Measurements from ENCODE around the gene CDKL5. TPM values are rescaled to one million over a fixed set of nuclear protein-coding genes. Genes with fewer than 3 reads are reported as not detected.
A peak's percentile ranks its signal among the peaks of the same experiment; 100 is the strongest.

CDKL5 gene
- total RNA-seq, 1 donor from 2014 or later = 17.7 TPM

DNA sequence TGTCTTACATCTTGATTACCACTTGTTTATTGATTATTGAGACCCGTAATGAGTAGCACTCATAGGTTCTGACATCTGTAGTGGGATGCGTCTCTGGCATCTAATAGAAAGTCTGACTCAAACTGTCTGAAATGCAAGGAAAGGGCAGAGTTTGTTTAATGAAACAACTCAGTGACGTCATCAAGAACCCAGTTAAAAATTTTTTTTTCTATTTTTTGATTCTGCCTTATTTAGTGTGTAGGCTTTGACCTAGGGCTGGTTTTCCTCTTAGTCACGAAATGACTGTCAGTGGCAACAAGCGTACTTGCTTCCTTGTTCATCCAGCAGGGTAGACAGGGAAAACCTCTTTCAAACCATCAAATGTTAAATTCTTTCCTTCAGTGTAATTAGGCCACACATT lies 3.1 kb upstream of the CDKL5 start:
- no peak overlapping the region for H3K9ac ChIP-seq (ENCODE audit: low read length)
- peaks cover 3% of the 10 kb centered on the region for H3K4me1 ChIP-seq (ENCODE audit: insufficient read depth, low read length)
- Mint-ChIP-seq H3K36me3 (ENCODE audit: low read depth, unreplicated experiment) (no peaks in the 10 kb centered on the region), H3K4me3 (ENCODE audit: unreplicated experiment) (peak overlapping the region; percentile 47), H3K27me3 (ENCODE audit: low read depth, unreplicated experiment) (no peaks in the 10 kb centered on the region), H3K27ac (ENCODE audit: unreplicated experiment) (peak overlapping the region; percentile 93), H3K4me1 (ENCODE audit: low read depth, unreplicated experiment) (peaks cover 6% of the 10 kb centered on the region), H3K9me3 (ENCODE audit: unreplicated experiment) (no peaks in the 10 kb centered on the region)
- TF ChIP-seq EZH2 (IDR thresholded peaks at IDR 0.05; ENCODE audit: insufficient read depth, low read length) = no peak
- TF ChIP-seq, protein P1, sequence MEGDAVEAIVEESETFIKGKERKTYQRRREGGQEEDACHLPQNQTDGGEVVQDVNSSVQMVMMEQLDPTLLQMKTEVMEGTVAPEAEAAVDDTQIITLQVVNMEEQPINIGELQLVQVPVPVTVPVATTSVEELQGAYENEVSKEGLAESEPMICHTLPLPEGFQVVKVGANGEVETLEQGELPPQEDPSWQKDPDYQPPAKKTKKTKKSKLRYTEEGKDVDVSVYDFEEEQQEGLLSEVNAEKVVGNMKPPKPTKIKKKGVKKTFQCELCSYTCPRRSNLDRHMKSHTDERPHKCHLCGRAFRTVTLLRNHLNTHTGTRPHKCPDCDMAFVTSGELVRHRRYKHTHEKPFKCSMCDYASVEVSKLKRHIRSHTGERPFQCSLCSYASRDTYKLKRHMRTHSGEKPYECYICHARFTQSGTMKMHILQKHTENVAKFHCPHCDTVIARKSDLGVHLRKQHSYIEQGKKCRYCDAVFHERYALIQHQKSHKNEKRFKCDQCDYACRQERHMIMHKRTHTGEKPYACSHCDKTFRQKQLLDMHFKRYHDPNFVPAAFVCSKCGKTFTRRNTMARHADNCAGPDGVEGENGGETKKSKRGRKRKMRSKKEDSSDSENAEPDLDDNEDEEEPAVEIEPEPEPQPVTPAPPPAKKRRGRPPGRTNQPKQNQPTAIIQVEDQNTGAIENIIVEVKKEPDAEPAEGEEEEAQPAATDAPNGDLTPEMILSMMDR (IDR thresholded peaks at IDR 0.05; ENCODE audit: insufficient read depth, low read depth, low read length) = no peak
- H3K4me2 ChIP-seq (ENCODE audit: low read length) = peak overlapping the region; percentile 40
- no peaks in the 10 kb centered on the region for H3K36me3 ChIP-seq (ENCODE audit: insufficient read depth, low read length)
- DNase-seq (ENCODE audit: low read depth) (peak; percentile 80), FAIRE-seq (peak; percentile 75)
- H3K27ac ChIP-seq (ENCODE audit: low read depth, low read length) = peak overlapping the region; percentile 51
- no peaks in the 10 kb centered on the region for H3K27me3 ChIP-seq (ENCODE audit: insufficient read depth, low read length)
- H2AFZ ChIP-seq (ENCODE audit: low read depth, low read length) = no peak overlapping the region
- no peaks in the 10 kb centered on the region for H4K20me1 ChIP-seq (ENCODE audit: insufficient read depth, low read length)
- no peak overlapping the region for H3K4me3 ChIP-seq (ENCODE audit: insufficient read depth, low read depth, low read length)
- H3K9me3 ChIP-seq (ENCODE audit: insufficient read depth, low read depth, low read length) = no peaks in the 10 kb centered on the region
- H3K79me2 ChIP-seq (ENCODE audit: insufficient read depth, low read length) = no peaks in the 10 kb centered on the region

DNA sequence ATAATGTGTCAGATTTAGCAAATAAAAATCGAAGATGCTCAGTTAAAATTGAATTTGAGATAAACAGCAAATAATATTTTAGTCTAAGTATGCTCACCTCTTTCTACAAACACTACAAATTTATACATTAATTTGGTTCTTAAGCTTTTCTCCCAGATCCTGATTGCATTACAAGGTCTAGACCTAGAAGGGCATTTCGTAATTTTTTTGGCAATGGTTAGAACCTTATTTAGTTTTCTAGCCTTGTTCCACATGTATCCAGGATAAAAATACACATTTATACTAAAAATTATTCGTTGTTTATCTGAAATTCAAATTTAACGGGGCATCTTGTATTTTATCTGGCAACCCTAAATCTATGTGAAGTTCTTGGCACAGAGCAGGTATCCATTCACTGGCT lies 2.5 kb upstream of the CDKL5 start:
- no peaks in the 10 kb centered on the region for H3K79me2 ChIP-seq (ENCODE audit: insufficient read depth, low read length)
- Mint-ChIP-seq H3K27ac (ENCODE audit: unreplicated experiment) (peak overlapping the region; percentile 93), H3K4me3 (ENCODE audit: unreplicated experiment) (peak overlapping the region; percentile 47), H3K36me3 (ENCODE audit: low read depth, unreplicated experiment) (no peaks in the 10 kb centered on the region), H3K9me3 (ENCODE audit: unreplicated experiment) (no peaks in the 10 kb centered on the region), H3K27me3 (ENCODE audit: low read depth, unreplicated experiment) (no peaks in the 10 kb centered on the region), H3K4me1 (ENCODE audit: low read depth, unreplicated experiment) (peaks cover 6% of the 10 kb centered on the region)
- DNase-seq (ENCODE audit: low read depth) = no peak
- peak overlapping the region; percentile 40 for H3K4me2 ChIP-seq (ENCODE audit: low read length)
- no peak overlapping the region for H2AFZ ChIP-seq (ENCODE audit: low read depth, low read length)
- no peaks in the 10 kb centered on the region for H3K9me3 ChIP-seq (ENCODE audit: insufficient read depth, low read depth, low read length)
- H4K20me1 ChIP-seq (ENCODE audit: insufficient read depth, low read length) = no peaks in the 10 kb centered on the region
- FAIRE-seq = no peak
- no peak overlapping the region for H3K4me3 ChIP-seq (ENCODE audit: insufficient read depth, low read depth, low read length)
- H3K36me3 ChIP-seq (ENCODE audit: insufficient read depth, low read length) = no peaks in the 10 kb centered on the region
- peak overlapping the region; percentile 51 for H3K27ac ChIP-seq (ENCODE audit: low read depth, low read length)
- TF ChIP-seq EZH2 (IDR thresholded peaks at IDR 0.05; ENCODE audit: insufficient read depth, low read length) = no peak
- TF ChIP-seq, protein P1 (IDR thresholded peaks at IDR 0.05; ENCODE audit: insufficient read depth, low read depth, low read length) = no peak
- H3K9ac ChIP-seq (ENCODE audit: low read length) = no peak overlapping the region
- H3K27me3 ChIP-seq (ENCODE audit: insufficient read depth, low read length) = no peaks in the 10 kb centered on the region
- peaks cover 3% of the 10 kb centered on the region for H3K4me1 ChIP-seq (ENCODE audit: insufficient read depth, low read length)

DNA sequence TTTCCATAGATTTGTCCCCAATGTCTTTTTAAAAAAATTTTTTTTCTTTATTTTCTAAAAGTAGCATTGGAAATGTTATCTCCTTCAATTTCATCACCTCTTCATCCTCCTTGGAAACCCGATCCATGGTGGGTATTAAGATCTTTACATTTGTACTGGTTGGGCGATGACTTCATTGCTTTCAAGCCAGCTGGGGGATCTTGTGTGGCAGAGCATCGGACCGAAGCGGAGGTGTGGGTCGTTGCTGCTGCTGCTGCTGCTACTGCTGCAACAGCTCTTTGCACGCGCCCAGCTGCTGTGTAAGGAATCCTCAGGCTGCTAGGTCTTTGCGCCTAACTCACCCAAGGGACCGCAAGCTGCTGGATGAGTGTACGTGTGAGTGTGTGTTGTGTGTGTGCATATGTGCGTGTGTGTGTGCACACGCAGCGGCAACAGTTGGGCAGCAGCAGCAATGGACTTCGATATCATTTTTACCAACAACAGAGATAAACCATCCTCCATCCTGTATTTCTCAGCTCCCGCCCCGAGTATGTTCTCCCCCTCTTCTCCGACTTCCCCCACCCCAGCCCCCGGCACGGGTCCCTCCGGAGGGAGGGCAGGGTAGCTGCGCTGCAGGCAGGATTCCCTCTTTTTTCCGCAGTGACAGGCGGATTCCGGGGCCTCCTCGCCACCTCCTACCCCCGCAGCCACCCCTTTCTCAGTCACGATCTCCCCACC lies 768 bp upstream of the CDKL5 start:
- Histone ChIP-seq H3K4me3 (ENCODE audit: insufficient read depth, low read depth, low read length) (peak overlapping the region; percentile 67), H3K9me3 (ENCODE audit: insufficient read depth, low read depth, low read length) (no peaks in the 10 kb centered on the region), H3K27me3 (ENCODE audit: insufficient read depth, low read length) (no peaks in the 10 kb centered on the region), H4K20me1 (ENCODE audit: insufficient read depth, low read length) (no peaks in the 10 kb centered on the region), H3K4me2 (ENCODE audit: low read length) (peak overlapping the region; percentile 96), H3K27ac (ENCODE audit: low read depth, low read length) (peak overlapping the region; percentile 33), H3K36me3 (ENCODE audit: insufficient read depth, low read length) (no peaks in the 10 kb centered on the region), H2AFZ (ENCODE audit: low read depth, low read length) (peak overlapping the region; percentile 82), H3K9ac (ENCODE audit: low read length) (peak overlapping the region; percentile 76), H3K4me1 (ENCODE audit: insufficient read depth, low read length) (peaks cover 3% of the 10 kb centered on the region), H3K79me2 (ENCODE audit: insufficient read depth, low read length) (no peaks in the 10 kb centered on the region)
- TF ChIP-seq EZH2 (IDR thresholded peaks at IDR 0.05; ENCODE audit: insufficient read depth, low read length) = no peak
- TF ChIP-seq, protein P1 (IDR thresholded peaks at IDR 0.05; ENCODE audit: insufficient read depth, low read depth, low read length) = no peak
- Mint-ChIP-seq H3K4me3 (ENCODE audit: unreplicated experiment) (peak overlapping the region; percentile 86), H3K4me1 (ENCODE audit: low read depth, unreplicated experiment) (peaks cover 6% of the 10 kb centered on the region), H3K9me3 (ENCODE audit: unreplicated experiment) (no peaks in the 10 kb centered on the region), H3K27me3 (ENCODE audit: low read depth, unreplicated experiment) (no peaks in the 10 kb centered on the region), H3K27ac (ENCODE audit: unreplicated experiment) (peak overlapping the region; percentile 89), H3K36me3 (ENCODE audit: low read depth, unreplicated experiment) (no peaks in the 10 kb centered on the region)
- DNase-seq (ENCODE audit: low read depth) (peak; percentile 31), FAIRE-seq (peak; percentile 82)
